Nephron (organoid): ENCODE data around the gene EPGN.

Source experiments
- H3K27ac Mint-ChIP-seq, 3 experiments: 2 replicates each; pipeline ENCODE4 v1.8.0; 2020; ENCODE audit warnings: mixed read lengths in 3 of 3, mild to moderate bottlenecking in 2 of 3, moderate library complexity in 1 of 3
- H3K27me3 Mint-ChIP-seq: 2 replicates; pipeline ENCODE4 v1.8.0; 2021; ENCODE audit warnings: low read depth, mild to moderate bottlenecking, moderate library complexity, mixed read lengths
- H3K36me3 Mint-ChIP-seq: 2 replicates; pipeline ENCODE4 v1.8.0; 2020; ENCODE audit warnings: low read depth, mixed read lengths
- H3K4me1 Mint-ChIP-seq: 2 replicates; pipeline ENCODE4 v1.8.0; 2020; ENCODE audit warnings: mixed read lengths
- H3K4me3 Mint-ChIP-seq, 3 experiments: 2 replicates each; pipeline ENCODE4 v1.8.0; 2020; ENCODE audit warnings: mild to moderate bottlenecking in 3 of 3, mixed read lengths in 3 of 3, moderate library complexity in 2 of 3
- H3K9me3 Mint-ChIP-seq: 2 replicates; pipeline ENCODE4 v1.8.0; 2020; ENCODE audit warnings: mixed read lengths
- CTCF ChIP-seq, 3 experiments: fragments of 200-600 bp; sonication (generic); IDR thresholded peaks; one replicate each; pipeline ENCODE4 v1.5.0; 2021; ENCODE audit warnings: antibody characterized with exemption in 3 of 3; ENCODE audit not compliant: unreplicated experiment in 3 of 3

Gene EPGN

GRCh38 chr4:74364652-74365491 lies 56.6 kb downstream of the EPGN start, which contains the start of gene EREG:
Gene EREG (plus strand): TSS chr4:74365145. CDS start chr4:74365309, 164 bp downstream.
- Mint-ChIP-seq H3K4me3 (peak within 1 kb of the TSS; percentile 73 to 81 (median 76)), H3K4me1 (peaks cover 18% of the 10 kb centered on the region), H3K27ac (no peak within 1 kb of the TSS), H3K36me3 (no peaks in the 10 kb centered on the region), H3K9me3 (no peaks in the 10 kb centered on the region), H3K27me3 (peaks cover 58% of the 10 kb centered on the region)
- no peak for TF ChIP-seq CTCF (IDR thresholded peaks at IDR 0.05; ENCODE audit: unreplicated experiment in 3 of 3)

GRCh38 chr4:74365761-74366160 lies 57.5 kb downstream of the EPGN start:
- H3K9me3 Mint-ChIP-seq = no peaks in the 10 kb centered on the region
- H3K4me1 Mint-ChIP-seq = peaks cover 18% of the 10 kb centered on the region
- no peak overlapping the region for H3K27ac Mint-ChIP-seq
- peaks cover 61% of the 10 kb centered on the region for H3K27me3 Mint-ChIP-seq
- peak overlapping the region; percentile 41 to 76 (median 73) for H3K4me3 Mint-ChIP-seq
- no peak for TF ChIP-seq CTCF (IDR thresholded peaks at IDR 0.05; ENCODE audit: unreplicated experiment in 3 of 3)
- H3K36me3 Mint-ChIP-seq = no peaks in the 10 kb centered on the region
